ENCODE data around the gene SSRP1.

Gene SSRP1

DNA sequence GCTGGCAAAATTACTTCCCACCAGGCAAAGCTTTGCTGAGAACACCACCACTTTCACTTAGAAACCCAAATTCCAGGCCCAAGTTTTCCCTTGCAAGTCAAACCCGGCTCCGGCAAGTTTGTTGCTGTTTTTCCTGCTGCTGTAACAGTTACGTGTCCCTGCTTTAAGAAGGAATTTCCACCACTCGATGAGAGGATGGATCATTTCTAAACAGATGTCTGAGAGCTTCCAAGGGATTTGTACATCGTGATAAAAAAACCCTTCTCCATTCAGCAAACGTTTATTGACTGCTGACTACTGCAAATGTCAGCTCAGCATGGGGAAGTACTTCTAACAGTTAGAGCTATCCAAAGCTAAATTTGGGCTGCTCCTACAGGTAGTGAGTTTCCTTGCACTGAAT lies 22.2 kb upstream of the SSRP1 start:
- H3K36me3 ChIP-seq (ENCODE audit: control insufficient read depth, insufficient read depth, low read length) = no peaks in the 10 kb centered on the region
- H3K9ac ChIP-seq (ENCODE audit: low read depth, low read length) = no peak overlapping the region
- peaks cover 2% of the 10 kb centered on the region for H3K4me1 ChIP-seq (ENCODE audit: control insufficient read depth, insufficient read depth, low read length)
- no peak overlapping the region for H3K4me3 ChIP-seq (ENCODE audit: low read depth, low read length)
- H3K9me3 ChIP-seq (ENCODE audit: control insufficient read depth, insufficient read depth, low read length) = no peaks in the 10 kb centered on the region
- H3K27me3 ChIP-seq (ENCODE audit: control insufficient read depth, insufficient read depth, low read length) = peaks cover 2% of the 10 kb centered on the region

DNA sequence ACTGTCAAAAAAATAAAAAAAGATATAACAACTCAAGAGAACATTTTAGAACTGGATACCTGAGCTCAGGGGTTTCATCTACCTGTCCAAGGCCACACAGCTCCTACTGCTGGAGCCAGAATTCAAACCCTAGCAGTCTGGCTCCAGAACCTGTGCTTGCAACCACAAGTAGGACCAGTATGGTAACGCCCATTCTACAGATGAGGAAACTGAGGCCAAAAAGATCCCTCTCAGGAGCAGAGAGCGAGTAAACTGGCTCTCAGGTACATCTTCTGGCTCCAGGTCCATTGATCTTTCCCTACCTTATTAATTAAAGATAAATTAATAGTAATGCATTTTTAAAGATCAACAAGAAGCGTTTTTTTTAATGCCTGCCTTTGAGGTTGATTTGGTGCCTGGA lies 21.6 kb upstream of the SSRP1 start:
- H3K27me3 ChIP-seq (ENCODE audit: control insufficient read depth, insufficient read depth, low read length) = no peaks in the 10 kb centered on the region
- no peaks in the 10 kb centered on the region for H3K9me3 ChIP-seq (ENCODE audit: control insufficient read depth, insufficient read depth, low read length)
- H3K36me3 ChIP-seq (ENCODE audit: control insufficient read depth, insufficient read depth, low read length) = no peaks in the 10 kb centered on the region
- H3K4me1 ChIP-seq (ENCODE audit: control insufficient read depth, insufficient read depth, low read length) = peaks cover 2% of the 10 kb centered on the region
- H3K9ac ChIP-seq (ENCODE audit: low read depth, low read length) = no peak overlapping the region
- H3K4me3 ChIP-seq (ENCODE audit: low read depth, low read length) = no peak overlapping the region

DNA sequence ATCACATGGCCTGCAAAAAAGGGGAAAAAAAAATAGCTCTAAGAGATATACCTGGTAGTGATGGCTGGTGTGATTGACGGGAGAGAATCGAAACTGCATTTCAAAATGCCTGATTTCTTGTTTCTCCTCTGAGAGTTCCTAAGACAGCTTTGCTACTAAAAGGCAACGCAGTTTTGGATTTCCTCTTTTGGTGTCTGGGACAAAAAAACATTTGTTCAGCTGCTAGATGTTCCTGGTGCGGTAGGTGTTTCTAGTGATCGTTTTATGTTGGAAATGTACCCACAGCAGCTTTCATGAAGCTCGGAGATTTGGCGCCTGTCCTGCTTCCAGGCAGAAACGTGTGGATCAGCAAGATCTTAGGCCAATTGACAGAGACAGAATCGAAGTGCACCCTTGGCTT lies 20.6 kb upstream of the SSRP1 start:
- Histone ChIP-seq H3K27me3 (ENCODE audit: control insufficient read depth, insufficient read depth, low read length) (no peaks in the 10 kb centered on the region), H3K36me3 (ENCODE audit: control insufficient read depth, insufficient read depth, low read length) (no peaks in the 10 kb centered on the region), H3K9me3 (ENCODE audit: control insufficient read depth, insufficient read depth, low read length) (no peaks in the 10 kb centered on the region), H3K4me1 (ENCODE audit: control insufficient read depth, insufficient read depth, low read length) (peaks cover 2% of the 10 kb centered on the region), H3K4me3 (ENCODE audit: low read depth, low read length) (no peak overlapping the region), H3K9ac (ENCODE audit: low read depth, low read length) (no peak overlapping the region)

DNA sequence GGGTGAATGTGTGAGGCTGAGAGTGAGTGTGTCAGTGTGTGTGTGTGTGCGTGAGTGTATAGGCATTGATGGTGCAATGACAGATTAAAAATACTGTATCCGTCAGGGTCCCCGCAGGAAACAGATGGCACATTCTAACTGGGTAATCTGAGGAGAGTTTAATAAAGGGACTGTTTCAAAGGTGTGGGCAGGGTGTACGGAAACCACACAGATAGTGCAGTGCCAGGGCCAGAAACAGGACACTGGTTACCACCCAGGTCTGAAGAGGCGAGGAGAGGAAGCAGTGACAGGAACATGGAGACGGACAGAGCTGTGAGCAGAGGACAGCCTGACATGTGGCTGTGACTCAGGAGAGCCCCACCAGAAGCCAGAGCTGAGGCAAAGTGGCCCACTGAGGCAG lies 19.0 kb upstream of the SSRP1 start:
- Histone ChIP-seq H3K4me1 (ENCODE audit: control insufficient read depth, insufficient read depth, low read length) (no peaks in the 10 kb centered on the region), H3K9ac (ENCODE audit: low read depth, low read length) (no peak overlapping the region), H3K36me3 (ENCODE audit: control insufficient read depth, insufficient read depth, low read length) (no peaks in the 10 kb centered on the region), H3K4me3 (ENCODE audit: low read depth, low read length) (no peak overlapping the region), H3K9me3 (ENCODE audit: control insufficient read depth, insufficient read depth, low read length) (no peaks in the 10 kb centered on the region), H3K27me3 (ENCODE audit: control insufficient read depth, insufficient read depth, low read length) (no peaks in the 10 kb centered on the region)

DNA sequence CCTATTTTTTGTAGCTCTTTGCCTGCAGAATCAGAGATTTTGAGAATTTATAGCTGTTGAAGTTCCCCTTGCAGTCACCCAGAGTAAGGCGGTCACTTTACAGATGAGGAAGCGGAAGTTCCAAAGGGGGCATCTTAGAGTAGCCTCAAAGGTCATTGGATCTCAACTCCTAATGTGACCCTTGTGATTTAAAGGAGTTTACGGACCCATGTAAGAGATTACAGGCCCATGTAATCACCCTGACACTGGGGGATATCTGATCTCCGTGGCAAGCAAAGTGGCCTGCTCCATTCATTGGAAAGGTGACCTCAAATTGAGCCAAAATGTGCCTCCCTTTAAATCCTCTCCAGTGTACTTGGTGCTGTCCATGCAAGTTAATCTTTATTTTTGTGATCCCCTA lies 18.2 kb upstream of the SSRP1 start:
- Histone ChIP-seq H3K27me3 (ENCODE audit: control insufficient read depth, insufficient read depth, low read length) (no peaks in the 10 kb centered on the region), H3K4me1 (ENCODE audit: control insufficient read depth, insufficient read depth, low read length) (no peaks in the 10 kb centered on the region), H3K9ac (ENCODE audit: low read depth, low read length) (no peak overlapping the region), H3K36me3 (ENCODE audit: control insufficient read depth, insufficient read depth, low read length) (no peaks in the 10 kb centered on the region), H3K4me3 (ENCODE audit: low read depth, low read length) (no peak overlapping the region), H3K9me3 (ENCODE audit: control insufficient read depth, insufficient read depth, low read length) (no peaks in the 10 kb centered on the region)

DNA sequence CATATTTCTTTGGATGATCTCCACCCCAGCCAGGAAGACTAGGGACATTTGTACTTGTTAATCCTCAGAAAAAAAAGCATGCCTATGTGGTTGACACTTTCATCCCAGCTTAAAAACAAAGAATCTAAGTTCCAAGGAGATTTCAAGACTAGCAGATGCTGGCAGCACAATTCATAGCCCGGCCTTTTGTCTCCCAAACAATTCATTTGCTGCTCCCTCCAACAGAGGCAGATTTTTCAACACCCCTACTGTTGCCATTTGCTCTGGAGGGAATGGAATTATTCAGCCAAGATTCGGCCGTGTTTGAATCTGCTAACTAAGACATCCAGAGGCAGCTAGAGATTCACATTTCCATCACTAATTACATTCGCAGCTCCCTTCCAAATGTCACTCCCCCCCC lies 17.8 kb upstream of the SSRP1 start:
- no peak overlapping the region for H3K4me3 ChIP-seq (ENCODE audit: low read depth, low read length)
- no peaks in the 10 kb centered on the region for H3K9me3 ChIP-seq (ENCODE audit: control insufficient read depth, insufficient read depth, low read length)
- no peaks in the 10 kb centered on the region for H3K27me3 ChIP-seq (ENCODE audit: control insufficient read depth, insufficient read depth, low read length)
- no peak overlapping the region for H3K9ac ChIP-seq (ENCODE audit: low read depth, low read length)
- H3K4me1 ChIP-seq (ENCODE audit: control insufficient read depth, insufficient read depth, low read length) = no peaks in the 10 kb centered on the region
- no peaks in the 10 kb centered on the region for H3K36me3 ChIP-seq (ENCODE audit: control insufficient read depth, insufficient read depth, low read length)

DNA sequence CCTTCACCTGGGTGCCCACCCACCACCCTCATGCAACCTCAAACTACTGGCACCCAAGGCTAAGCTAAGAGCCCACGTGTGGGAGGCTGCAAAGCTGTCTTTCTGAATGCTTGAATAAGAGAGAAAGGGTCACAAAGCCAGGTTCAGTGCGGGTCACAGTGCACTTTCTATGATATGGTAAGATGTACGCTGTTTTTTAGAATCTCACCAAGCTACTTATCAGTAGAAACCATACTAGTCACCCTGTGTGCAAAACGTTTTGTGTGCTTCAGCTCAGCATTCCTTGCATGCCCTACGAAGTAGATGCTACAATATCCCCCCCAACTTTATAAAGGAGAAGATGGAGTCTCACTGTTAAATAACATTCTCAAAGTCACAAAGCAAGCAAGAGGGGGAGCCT lies 17.3 kb upstream of the SSRP1 start:
- H3K36me3 ChIP-seq (ENCODE audit: control insufficient read depth, insufficient read depth, low read length) = no peaks in the 10 kb centered on the region

DNA sequence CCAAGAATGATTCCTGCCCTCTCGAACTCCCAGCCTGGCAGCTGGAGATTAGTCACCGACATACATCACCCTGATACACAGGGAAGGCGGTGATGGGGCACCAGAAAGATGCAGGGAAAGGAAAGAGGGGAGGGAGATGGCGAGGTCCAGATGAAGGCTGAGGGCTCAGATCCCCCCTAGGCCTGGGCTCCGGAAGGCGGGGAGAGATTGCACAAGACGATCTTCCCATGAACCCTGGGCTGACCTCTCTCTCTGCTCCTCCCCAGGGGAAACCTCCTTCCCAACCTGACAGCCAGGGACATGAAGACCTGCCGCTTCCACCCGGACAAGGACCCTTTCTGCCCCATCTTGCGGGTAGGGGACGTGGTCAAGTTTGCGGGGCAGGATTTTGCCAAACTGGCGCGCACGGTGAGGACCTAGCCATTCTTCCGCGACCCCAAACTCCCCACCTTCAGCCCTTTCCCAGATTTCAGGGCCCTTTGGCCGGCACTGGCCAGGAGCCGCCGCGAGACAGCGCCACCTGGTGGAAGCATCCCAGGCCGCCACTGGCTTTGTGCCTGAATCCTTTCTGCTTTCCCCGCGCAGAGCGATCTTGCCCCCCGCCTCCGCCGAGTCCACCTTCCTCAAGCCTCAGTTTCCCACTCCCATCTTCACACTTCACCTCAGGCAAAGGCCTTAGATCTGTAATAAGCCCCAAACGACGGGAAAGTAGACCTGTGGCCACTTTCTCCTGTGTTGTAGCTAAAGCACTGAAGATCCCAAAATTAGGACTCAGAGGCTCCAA lies 14.0 kb upstream of the SSRP1 start:
- Histone ChIP-seq H3K27me3 (ENCODE audit: control insufficient read depth, insufficient read depth, low read length) (peaks cover 12% of the 10 kb centered on the region), H3K4me1 (ENCODE audit: control insufficient read depth, insufficient read depth, low read length) (peaks cover 5% of the 10 kb centered on the region), H3K4me3 (ENCODE audit: low read depth, low read length) (peak overlapping the region; percentile 61), H3K36me3 (ENCODE audit: control insufficient read depth, insufficient read depth, low read length) (no peaks in the 10 kb centered on the region), H3K9me3 (ENCODE audit: control insufficient read depth, insufficient read depth, low read length) (no peaks in the 10 kb centered on the region), H3K9ac (ENCODE audit: low read depth, low read length) (peak overlapping the region; percentile 51)

More for the DNA sequence above, 17.3 kb upstream of the SSRP1 start:
- Histone ChIP-seq H3K4me3 (ENCODE audit: low read depth, low read length) (no peak overlapping the region), H3K9ac (ENCODE audit: low read depth, low read length) (no peak overlapping the region), H3K27me3 (ENCODE audit: control insufficient read depth, insufficient read depth, low read length) (peaks cover 1% of the 10 kb centered on the region), H3K4me1 (ENCODE audit: control insufficient read depth, insufficient read depth, low read length) (no peaks in the 10 kb centered on the region), H3K9me3 (ENCODE audit: control insufficient read depth, insufficient read depth, low read length) (no peaks in the 10 kb centered on the region)

DNA sequence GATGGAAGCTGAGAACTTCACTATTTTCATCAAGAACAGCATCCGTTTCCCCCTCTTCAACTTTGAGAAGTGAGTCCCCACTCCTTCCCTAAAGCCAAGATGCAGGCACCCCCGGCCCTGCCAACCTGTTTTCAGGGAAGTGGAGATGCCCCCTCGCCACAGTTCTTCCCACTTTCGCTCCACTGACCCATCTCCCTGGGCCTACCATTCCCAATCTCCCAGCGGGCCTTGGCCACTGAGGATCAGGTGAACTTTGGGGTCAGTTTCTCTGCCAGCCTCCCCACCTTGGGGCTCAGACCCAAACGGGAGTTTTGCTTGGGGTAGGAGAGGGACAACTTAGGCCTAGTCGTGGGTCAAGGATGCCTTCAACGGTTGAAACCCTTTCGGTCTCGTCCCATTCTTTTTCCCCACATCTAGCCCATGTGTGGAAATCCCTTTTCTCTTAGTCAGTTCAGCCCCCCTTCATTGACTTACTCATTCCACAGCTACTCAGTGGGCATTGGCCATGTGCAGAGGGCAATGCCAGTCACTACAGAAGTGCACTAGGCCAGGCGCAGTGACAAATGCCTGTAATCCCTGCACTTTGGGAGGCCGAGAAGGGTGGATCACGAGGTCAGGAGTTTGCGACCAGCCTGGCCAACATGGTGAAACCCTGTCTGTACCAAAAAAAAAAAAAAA lies 13.1 kb upstream of the SSRP1 start:
- Histone ChIP-seq H3K9ac (ENCODE audit: low read depth, low read length) (no peak overlapping the region), H3K4me3 (ENCODE audit: low read depth, low read length) (no peak overlapping the region), H3K36me3 (ENCODE audit: control insufficient read depth, insufficient read depth, low read length) (no peaks in the 10 kb centered on the region), H3K9me3 (ENCODE audit: control insufficient read depth, insufficient read depth, low read length) (no peaks in the 10 kb centered on the region), H3K27me3 (ENCODE audit: control insufficient read depth, insufficient read depth, low read length) (peaks cover 12% of the 10 kb centered on the region), H3K4me1 (ENCODE audit: control insufficient read depth, insufficient read depth, low read length) (peaks cover 6% of the 10 kb centered on the region)

DNA sequence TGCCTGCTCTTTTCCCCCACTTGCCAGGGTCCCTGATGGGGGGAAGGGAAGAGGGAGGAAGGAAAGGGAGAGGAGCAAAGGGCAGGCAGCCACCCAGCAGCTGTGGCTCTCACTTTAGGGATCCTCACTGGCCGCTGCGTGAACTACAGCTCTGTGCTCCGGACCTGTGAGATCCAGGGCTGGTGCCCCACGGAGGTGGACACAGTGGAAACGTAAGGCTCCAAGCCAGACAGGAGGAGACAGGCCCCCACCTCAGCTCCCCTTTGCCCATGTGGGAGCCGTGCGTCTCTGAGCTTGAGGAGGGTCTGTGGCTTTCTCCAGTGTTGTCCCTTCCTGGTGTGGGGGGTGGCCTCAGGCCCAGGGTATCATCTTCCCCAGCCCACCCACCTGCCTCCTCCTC lies 12.4 kb upstream of the SSRP1 start:
- H3K27me3 ChIP-seq (ENCODE audit: control insufficient read depth, insufficient read depth, low read length) = peaks cover 12% of the 10 kb centered on the region
- H3K36me3 ChIP-seq (ENCODE audit: control insufficient read depth, insufficient read depth, low read length) = no peaks in the 10 kb centered on the region
- H3K4me3 ChIP-seq (ENCODE audit: low read depth, low read length) = no peak overlapping the region
- H3K9ac ChIP-seq (ENCODE audit: low read depth, low read length) = no peak overlapping the region
- H3K9me3 ChIP-seq (ENCODE audit: control insufficient read depth, insufficient read depth, low read length) = no peaks in the 10 kb centered on the region
- H3K4me1 ChIP-seq (ENCODE audit: control insufficient read depth, insufficient read depth, low read length) = peaks cover 11% of the 10 kb centered on the region

DNA sequence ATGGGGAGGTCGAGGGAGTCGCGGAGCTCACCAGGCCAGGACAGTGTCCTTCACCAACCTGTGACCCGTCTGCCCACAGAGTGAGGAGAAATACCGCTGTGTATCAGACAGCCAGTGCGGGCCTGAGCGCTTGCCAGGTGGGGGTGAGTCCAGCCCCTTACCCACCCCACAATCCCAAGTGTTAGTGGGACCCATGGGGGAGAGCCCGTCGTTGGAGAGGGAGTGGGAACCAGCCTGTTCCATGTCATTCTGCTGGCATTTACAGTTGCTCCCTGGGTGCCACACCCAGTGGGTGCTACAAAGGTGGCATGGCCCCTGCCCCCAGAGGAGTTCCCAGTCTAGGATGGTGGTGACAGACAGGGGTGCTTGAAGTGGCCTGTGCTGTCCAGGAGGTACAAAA lies 11.6 kb upstream of the SSRP1 start:
- H3K27me3 ChIP-seq (ENCODE audit: control insufficient read depth, insufficient read depth, low read length) = peaks cover 12% of the 10 kb centered on the region
- no peaks in the 10 kb centered on the region for H3K9me3 ChIP-seq (ENCODE audit: control insufficient read depth, insufficient read depth, low read length)
- no peaks in the 10 kb centered on the region for H3K36me3 ChIP-seq (ENCODE audit: control insufficient read depth, insufficient read depth, low read length)
- H3K4me3 ChIP-seq (ENCODE audit: low read depth, low read length) = no peak overlapping the region
- peaks cover 11% of the 10 kb centered on the region for H3K4me1 ChIP-seq (ENCODE audit: control insufficient read depth, insufficient read depth, low read length)
- no peak overlapping the region for H3K9ac ChIP-seq (ENCODE audit: low read depth, low read length)

DNA sequence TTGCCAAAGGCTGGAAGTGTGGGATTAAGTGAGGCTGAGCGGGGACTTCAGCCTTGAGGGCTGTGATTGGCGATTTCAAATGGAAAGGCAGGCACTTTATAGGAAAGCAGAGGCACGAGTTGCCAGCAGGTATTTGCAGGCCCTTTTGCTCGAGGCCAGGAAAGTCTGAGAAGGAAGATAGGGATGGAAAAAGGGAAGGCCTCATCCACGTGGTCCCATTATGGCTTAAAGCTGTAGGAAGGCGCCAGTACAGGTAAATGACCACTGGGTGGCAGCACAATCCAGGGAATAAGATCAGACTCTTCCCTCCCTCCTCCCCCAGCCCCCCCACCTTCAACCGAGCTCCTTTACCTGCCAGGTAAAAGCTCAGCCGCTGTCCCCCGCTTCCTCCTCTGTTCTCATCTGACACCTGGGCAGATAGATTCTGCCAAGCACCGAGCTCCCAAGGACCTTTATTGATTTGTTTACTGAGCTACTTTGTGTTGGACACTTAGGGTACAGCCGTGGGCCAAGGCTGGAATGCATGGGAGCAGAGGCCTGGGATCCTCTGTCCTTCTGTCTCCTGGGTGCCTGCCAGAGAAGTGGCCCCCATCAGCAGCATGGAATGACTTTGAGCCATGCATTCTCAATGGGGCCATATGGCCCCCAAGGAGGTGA lies 10.0 kb upstream of the SSRP1 start:
- peaks cover 11% of the 10 kb centered on the region for H3K4me1 ChIP-seq (ENCODE audit: control insufficient read depth, insufficient read depth, low read length)
- peaks cover 21% of the 10 kb centered on the region for H3K27me3 ChIP-seq (ENCODE audit: control insufficient read depth, insufficient read depth, low read length)
- H3K4me3 ChIP-seq (ENCODE audit: low read depth, low read length) = no peak overlapping the region
- no peaks in the 10 kb centered on the region for H3K36me3 ChIP-seq (ENCODE audit: control insufficient read depth, insufficient read depth, low read length)
- H3K9ac ChIP-seq (ENCODE audit: low read depth, low read length) = no peak overlapping the region
- no peaks in the 10 kb centered on the region for H3K9me3 ChIP-seq (ENCODE audit: control insufficient read depth, insufficient read depth, low read length)

Data from iPS-15b (cell line).